Stimulated activated CD4-positive, alpha-beta T cell treated with anti-CD3 and anti-CD28 coated beads, Interleukin-1b, Interleukin-23, amount 100 ng/mL, for 48 hours (primary cell): Measurements from ENCODE around the gene COA6.
"Not testable (repeated sequence)": the region's sequence is repeated elsewhere in the genome, so short reads cannot be mapped to it uniquely, and the experiment has no call there.

ENCODE experiments used
- DNase-seq: peaks from one replicate; pipeline ENCODE4 v3.0.0-alpha.2; 2020

The COA6 gene

GRCh38 chr1:234371414-234371813, 1.8 kb upstream of the COA6 start:
- DNase-seq: no peak

- DNase-seq: no peak
These were observed 1.1 kb upstream of the COA6 start for GRCh38 chr1:234372011-234372757.

GRCh38 chr1:234373959-234374254, 651 bp downstream of the COA6 start:
- no peak for DNase-seq

- no peak for DNase-seq
These were observed 2.4 kb downstream of the COA6 start for GRCh38 chr1:234375672-234376071.

- not testable (repeated sequence) for DNase-seq
These were observed 6.4 kb downstream of the COA6 start for GRCh38 chr1:234379591-234380109.

- DNase-seq: no peak
These were observed 8.7 kb downstream of the COA6 start for GRCh38 chr1:234381699-234382555.

GRCh38 chr1:234386122-234386521, 12.9 kb downstream of the COA6 start:
- no peak for DNase-seq

GRCh38 chr1:234388094-234388493, 14.8 kb downstream of the COA6 start:
- no peak for DNase-seq

GRCh38 chr1:234393190-234393589, 19.9 kb downstream of the COA6 start:
- no peak for DNase-seq

- DNase-seq: no peak
These were observed 22.0 kb downstream of the COA6 start for GRCh38 chr1:234395297-234395696.

GRCh38 chr1:234396092-234396491, 22.8 kb downstream of the COA6 start:
- no peak for DNase-seq

GRCh38 chr1:234396871-234397270, 23.6 kb downstream of the COA6 start:
- DNase-seq: no peak

- no peak for DNase-seq
These were observed 24.5 kb downstream of the COA6 start for GRCh38 chr1:234397732-234398131.

GRCh38 chr1:234398849-234399381, 25.7 kb downstream of the COA6 start:
- no peak for DNase-seq

- not testable (repeated sequence) for DNase-seq
These were observed 26.3 kb downstream of the COA6 start for GRCh38 chr1:234399515-234399914.

GRCh38 chr1:234400773-234401172, 27.5 kb downstream of the COA6 start:
- no peak for DNase-seq

GRCh38 chr1:234401658-234402057, 28.4 kb downstream of the COA6 start:
- no peak for DNase-seq

- no peak for DNase-seq
These were observed 29.7 kb downstream of the COA6 start for GRCh38 chr1:234402939-234403338.

GRCh38 chr1:234405676-234406075, 32.4 kb downstream of the COA6 start:
- DNase-seq: no peak

GRCh38 chr1:234406871-234407270, 33.6 kb downstream of the COA6 start:
- DNase-seq: no peak

- peak; percentile 80 for DNase-seq
These were observed 35.5 kb downstream of the COA6 start for GRCh38 chr1:234408757-234409156.

GRCh38 chr1:234409328-234409727, 36.1 kb downstream of the COA6 start:
- DNase-seq: no peak

GRCh38 chr1:234412830-234413229, 39.6 kb downstream of the COA6 start:
- no peak for DNase-seq

- DNase-seq: no peak
These were observed 40.2 kb downstream of the COA6 start for GRCh38 chr1:234413485-234413884.
